Hepatocyte (in vitro differentiated cells): ENCODE measurements around the gene TLK2. TPM values are rescaled to one million over a fixed set of nuclear protein-coding genes. Genes with fewer than 3 reads are reported as not detected.
"Not testable (repeated sequence)": the region's sequence is repeated elsewhere in the genome, so short reads cannot be mapped to it uniquely, and the experiment has no call there.

Experiments
- DNase-seq: peaks from one replicate; pipeline ENCODE4 v3.0.0-alpha.2; 2016; ENCODE audit warnings: low spot score
- H2AFZ ChIP-seq: fragments of 200-600 bp; sonication (generic); 2 replicates; pipeline ENCODE4 v1.6.0; 2016; ENCODE audit warnings: antibody characterized with exemption, mild to moderate bottlenecking
- H3K27ac ChIP-seq: fragments of 200-600 bp; sonication (generic); 2 replicates; pipeline ENCODE4 v1.5.1; 2016; ENCODE audit warnings: mild to moderate bottlenecking
- H3K27me3 ChIP-seq: fragments of 200-600 bp; sonication (generic); 2 replicates; pipeline ENCODE4 v1.6.1; 2016
- H3K36me3 ChIP-seq: fragments of 200-600 bp; sonication (generic); replicated peaks from 2 replicates; pipeline ENCODE4 v1.5.1; 2016; ENCODE audit warnings: low read depth; ENCODE audit not compliant: insufficient read depth
- H3K4me1 ChIP-seq: fragments of 200-600 bp; sonication (generic); 2 replicates; pipeline ENCODE4 v1.5.1; 2016; ENCODE audit warnings: mild to moderate bottlenecking, moderate library complexity; ENCODE audit not compliant: insufficient read depth
- H3K4me2 ChIP-seq: fragments of 200-600 bp; sonication (generic); 2 replicates; pipeline ENCODE4 v1.6.0; 2016
- H3K4me3 ChIP-seq: fragments of 200-600 bp; sonication (generic); 2 replicates; pipeline ENCODE4 v1.5.1; 2016; ENCODE audit warnings: mild to moderate bottlenecking
- H3K79me2 ChIP-seq: fragments of 200-600 bp; sonication (generic); 2 replicates; pipeline ENCODE4 v1.6.0; 2017; ENCODE audit warnings: mild to moderate bottlenecking
- H3K9me2 ChIP-seq: fragments of 200-600 bp; sonication (generic); replicated peaks from 2 replicates; pipeline ENCODE4 v1.6.0; 2017; ENCODE audit warnings: mild to moderate bottlenecking; ENCODE audit not compliant: insufficient read depth
- H3K9me3 ChIP-seq: fragments of 200-600 bp; sonication (generic); 2 replicates; pipeline ENCODE4 v1.5.1; 2016; ENCODE audit warnings: low read depth, mild to moderate bottlenecking
- H4K20me1 ChIP-seq: fragments of 200-600 bp; sonication (generic); 2 replicates; pipeline ENCODE4 v1.6.0; 2016; ENCODE audit warnings: mild to moderate bottlenecking; ENCODE audit not compliant: insufficient read depth, poor library complexity, severe bottlenecking
- WGBS: methylation state at CpG from one replicate; pipeline ENCODE4 v1.1.6; 2016; ENCODE audit warnings: low lambda C conversion rate; ENCODE audit errors: missing lambda C conversion rate; 5-methylcytosine and 5-hydroxymethylcytosine counted together
- polyA plus RNA-seq: library from polyadenylated mRNA; unstranded; fragments of >200 nt; fragmentation: Nextera tagmentation; extraction: Ambion mirVana; gene quantifications from 2 replicates; pipeline ENCODE4 v1.2.1, GENCODE V29; 2016
- total RNA-seq: library from RNA; depleted of rRNA; stranded (reverse); fragments of >200 nt; gene quantifications from 2 replicates; pipeline ENCODE4 v1.2.3, GENCODE V29; 2014

TLK2 gene
- total and polyA plus RNA-seq, 2 experiments from 2014 or later = 19.4 to 44.7 TPM

- H3K27me3 ChIP-seq, H3K9me2 ChIP-seq, H2AFZ ChIP-seq, H3K4me1 ChIP-seq, H3K27ac ChIP-seq, H3K36me3 ChIP-seq, DNase-seq, H3K4me3 ChIP-seq, H3K9me3 ChIP-seq, H3K4me2 ChIP-seq: not testable (repeated sequence)
- Histone ChIP-seq H3K79me2 (peaks cover 98% of the 10 kb centered on the region), H4K20me1 (peaks cover 74% of the 10 kb centered on the region)
- WGBS = 96% methylated on average over 7 of the region's 7 CpGs
Observed at GRCh38 chr17:62494073-62494472, 15.4 kb downstream of the TLK2 start.

- not testable (repeated sequence) for H3K36me3 ChIP-seq, H3K27me3 ChIP-seq, H3K9me2 ChIP-seq, H3K4me2 ChIP-seq, H3K9me3 ChIP-seq, H2AFZ ChIP-seq, H3K27ac ChIP-seq, H3K4me3 ChIP-seq, DNase-seq, H3K4me1 ChIP-seq
- WGBS = 94% methylated on average over 4 of the region's 4 CpGs
- Histone ChIP-seq H4K20me1 (peaks cover 66% of the 10 kb centered on the region), H3K79me2 (peaks cover 91% of the 10 kb centered on the region)
Observed at GRCh38 chr17:62496344-62496743, 17.7 kb downstream of the TLK2 start.

GRCh38 chr17:62498796-62499195 lies 20.2 kb downstream of the TLK2 start:
- Histone ChIP-seq H3K79me2 (peaks cover 90% of the 10 kb centered on the region), H4K20me1 (peaks cover 52% of the 10 kb centered on the region)
- not testable (repeated sequence) for H3K4me2 ChIP-seq, H2AFZ ChIP-seq, DNase-seq, H3K4me1 ChIP-seq, H3K4me3 ChIP-seq, H3K27ac ChIP-seq, H3K36me3 ChIP-seq, H3K27me3 ChIP-seq, H3K9me2 ChIP-seq, H3K9me3 ChIP-seq
- 92% methylated on average over 8 of the region's 8 CpGs for WGBS

GRCh38 chr17:62500463-62500862 lies 21.8 kb downstream of the TLK2 start:
- not testable (repeated sequence) for H3K36me3 ChIP-seq, H3K27me3 ChIP-seq, H3K4me3 ChIP-seq, H3K9me2 ChIP-seq, H3K4me1 ChIP-seq, DNase-seq, H3K4me2 ChIP-seq, H2AFZ ChIP-seq, H3K9me3 ChIP-seq, H3K27ac ChIP-seq
- H4K20me1 ChIP-seq = peaks cover 47% of the 10 kb centered on the region
- WGBS = 98% methylated on average over 1 of the region's 1 CpG
- peaks cover 90% of the 10 kb centered on the region for H3K79me2 ChIP-seq

GRCh38 chr17:62504857-62505256 lies 26.2 kb downstream of the TLK2 start:
- H3K27me3 ChIP-seq, H3K9me3 ChIP-seq, H3K4me3 ChIP-seq, H3K27ac ChIP-seq, H3K4me2 ChIP-seq, H2AFZ ChIP-seq, H3K9me2 ChIP-seq, DNase-seq, H3K36me3 ChIP-seq: not testable (repeated sequence)
- Histone ChIP-seq H3K4me1 (peaks cover 19% of the 10 kb centered on the region), H3K79me2 (peaks cover 85% of the 10 kb centered on the region), H4K20me1 (peaks cover 34% of the 10 kb centered on the region)
- WGBS = 97% methylated on average over 8 of the region's 8 CpGs

GRCh38 chr17:62507191-62507836 lies 28.7 kb downstream of the TLK2 start:
- not testable (repeated sequence) for H2AFZ ChIP-seq, H3K4me3 ChIP-seq, H3K9me3 ChIP-seq, H3K9me2 ChIP-seq, H3K27me3 ChIP-seq, H3K36me3 ChIP-seq
- peaks cover 19% of the 10 kb centered on the region for H3K4me1 ChIP-seq
- peak; percentile 5 for DNase-seq
- H3K4me2 ChIP-seq = peak overlapping the region; percentile 54
- WGBS = 33% methylated on average over 6 of the region's 6 CpGs
- peak overlapping the region; percentile 46 for H3K27ac ChIP-seq
- H4K20me1 ChIP-seq = peaks cover 47% of the 10 kb centered on the region
- H3K79me2 ChIP-seq = peaks cover 91% of the 10 kb centered on the region

GRCh38 chr17:62510247-62510819 lies 31.7 kb downstream of the TLK2 start:
- not testable (repeated sequence) for H3K9me2 ChIP-seq, H2AFZ ChIP-seq, H3K36me3 ChIP-seq, H3K4me2 ChIP-seq, H3K9me3 ChIP-seq, DNase-seq, H3K4me3 ChIP-seq, H3K27me3 ChIP-seq
- Histone ChIP-seq H3K4me1 (peaks cover 19% of the 10 kb centered on the region), H3K79me2 (peaks cover 91% of the 10 kb centered on the region), H4K20me1 (peaks cover 42% of the 10 kb centered on the region), H3K27ac (peak overlapping the region; percentile 41)
- 100% methylated on average over 3 of the region's 3 CpGs for WGBS

GRCh38 chr17:62511014-62511413 lies 32.4 kb downstream of the TLK2 start:
- not testable (repeated sequence) for H3K27ac ChIP-seq, H3K36me3 ChIP-seq, DNase-seq, H3K4me2 ChIP-seq, H3K9me2 ChIP-seq, H3K4me3 ChIP-seq, H3K27me3 ChIP-seq, H3K9me3 ChIP-seq, H2AFZ ChIP-seq
- H4K20me1 ChIP-seq = peaks cover 42% of the 10 kb centered on the region
- 92% methylated on average over 3 of the region's 3 CpGs for WGBS
- H3K79me2 ChIP-seq = peaks cover 91% of the 10 kb centered on the region
- H3K4me1 ChIP-seq = peaks cover 17% of the 10 kb centered on the region

- not testable (repeated sequence) for H2AFZ ChIP-seq, H3K9me3 ChIP-seq, H3K4me3 ChIP-seq, H3K4me1 ChIP-seq, H3K36me3 ChIP-seq, H3K27ac ChIP-seq, H3K9me2 ChIP-seq, H3K4me2 ChIP-seq, H3K27me3 ChIP-seq, DNase-seq
- WGBS = over 99% methylated on average over 11 of the region's 11 CpGs
- H4K20me1 ChIP-seq = peaks cover 29% of the 10 kb centered on the region
- H3K79me2 ChIP-seq = peaks cover 89% of the 10 kb centered on the region
Observed at GRCh38 chr17:62516376-62516775, 37.8 kb downstream of the TLK2 start.
